ENCODE measurements around the gene MYPN.
"Not testable (repeated sequence)": the region's sequence is repeated elsewhere in the genome, so short reads cannot be mapped to it uniquely, and the experiment has no call there.

MYPN gene

GRCh38 chr10:68075550-68076004 is 33.7 kb upstream of the MYPN start:
- CTCF ChIA-PET = interaction anchor here (0.6 kb wide), 1 partner anchor 184 kb away, joined by 3 read pairs; no protein-coding TSS in a partner anchor
- TF ChIP-seq ZNF433 (tag by site-specific recombination; IDR thresholded peaks at IDR 0.05; ENCODE audit: low read depth) = no peak
- no peak for TF ChIP-seq ZNF777 (tag by site-specific recombination; IDR thresholded peaks at IDR 0.05; ENCODE audit: borderline replicate concordance)
- TF ChIP-seq PRDM1 (tag by site-specific recombination; IDR thresholded peaks at IDR 0.05) = peak; percentile 82
- no peak for TF ChIP-seq PRDM4 (tag by site-specific recombination; IDR thresholded peaks at IDR 0.05)
- TF ChIP-seq ZNF518A (tag by site-specific recombination; conservative IDR thresholded peaks at IDR 0.05; ENCODE audit: low read depth) = peak; percentile 29
- TF ChIP-seq ZSCAN4 (tag by site-specific recombination; IDR thresholded peaks at IDR 0.05) = no peak
- no peak for TF ChIP-seq EGR2 (tag by site-specific recombination; IDR thresholded peaks at IDR 0.05; ENCODE audit: low read depth)
- no peak for TF ChIP-seq ZBTB10 (tag by site-specific recombination; IDR thresholded peaks at IDR 0.05)
- Histone ChIP-seq H3K36me3 (ENCODE audit: control insufficient read depth in 2 of 2, insufficient read depth in 1 of 2, low read length in 2 of 2) (peaks cover 0 to 5% of the 10 kb centered on the region in 2 experiments; a peak in 1 of 3 replicates), H3K27ac (ENCODE audit: extremely low read depth, low read depth, low read length) (peak overlapping the region; percentile 13; the same call in 1 of the 2 replicates), H3K9me3 (ENCODE audit: control insufficient read depth, insufficient read depth, low read depth, low read length) (no peaks in the 10 kb centered on the region), H3K4me1 (ENCODE audit: control insufficient read depth, insufficient read depth, low read length) (0 out of 2 replicates have a peak, but pooled peaks cover 4% of the 10 kb centered on the region), H3K4me3 (ENCODE audit: low read depth, low read length) (no peak overlapping the region)
- POLR2A ChIA-PET = interaction anchor here (1.0 kb wide), 1 partner anchor 256 kb away, joined by 3 read pairs; the partner anchor contains the start of gene HNRNPH3

GRCh38 chr10:68076081-68076480 is 33.2 kb upstream of the MYPN start:
- not testable (repeated sequence) for H3K27ac ChIP-seq (ENCODE audit: extremely low read depth, low read depth, low read length); H3K9me3 ChIP-seq (ENCODE audit: control insufficient read depth, insufficient read depth, low read depth, low read length); H3K36me3 ChIP-seq (ENCODE audit: control insufficient read depth in 2 of 2, insufficient read depth in 1 of 2, low read length in 2 of 2); H3K4me3 ChIP-seq (ENCODE audit: low read depth, low read length); H3K4me1 ChIP-seq (ENCODE audit: control insufficient read depth, insufficient read depth, low read length)
- ChIA-PET POLR2A (interaction anchor here (1.0 kb wide), 1 partner anchor 256 kb away, joined by 3 read pairs; the partner anchor contains the start of gene HNRNPH3), CTCF (interaction anchor here (0.6 to 0.9 kb wide), 3 partner anchors 136 to 817 kb away, joined by 3 to 4 read pairs (median 3); no protein-coding TSS in a partner anchor)
